Activated CD4-positive, alpha-beta memory T cell treated with anti-CD3 and anti-CD28 coated beads for 36 hours (primary cell): Measurements from ENCODE around the gene PLSCR4. TPM values are rescaled to one million over a fixed set of nuclear protein-coding genes. Genes with fewer than 3 reads are reported as not detected.

Experiments used
- CTCF ChIA-PET: fragments of 350-600 bp; sonication (Branson Sonifier 250); formaldehyde crosslinking; loops from one replicate; lab custom pipeline; 2021; ENCODE audit warnings: antibody characterized with exemption, inconsistent platforms; lab: Charles Lee
- POLR2A ChIA-PET: fragments of 350-600 bp; sonication (Branson Sonifier 250); formaldehyde crosslinking; loops from one replicate; lab custom pipeline; 2021; ENCODE audit warnings: antibody characterized with exemption; lab: Charles Lee
- DNase-seq: peaks from one replicate; pipeline ENCODE4 v3.0.0-alpha.2; 2020
- H3K27ac Mint-ChIP-seq: one replicate; pipeline ENCODE4 v1.8.0; 2021; ENCODE audit warnings: mixed read lengths
- H3K27me3 Mint-ChIP-seq: one replicate; pipeline ENCODE4 v1.8.0; 2021; ENCODE audit warnings: mixed read lengths
- H3K36me3 Mint-ChIP-seq: one replicate; pipeline ENCODE4 v1.8.0; 2021; ENCODE audit warnings: mixed read lengths
- H3K4me1 Mint-ChIP-seq: one replicate; pipeline ENCODE4 v1.8.0; 2021; ENCODE audit warnings: low read depth, mixed read lengths
- H3K4me3 Mint-ChIP-seq: one replicate; pipeline ENCODE4 v1.8.0; 2021; ENCODE audit warnings: mild to moderate bottlenecking, mixed read lengths
- H3K9me3 Mint-ChIP-seq: one replicate; pipeline ENCODE4 v1.8.0; 2021; ENCODE audit warnings: mixed read lengths
- intact Hi-C: fragments of 100-400 bp; cut with micrococcal nuclease; formaldehyde crosslinking; loops from one replicate; pipeline ENCODE4 v1.15.1; 2023
- total RNA-seq, 2 experiments: library from RNA; stranded (reverse); gene quantifications; one replicate each; pipeline ENCODE4 v1.2.3, GENCODE V29; 2021

PLSCR4 gene
- total RNA-seq, 2 experiments from 2014 or later, result not detected

- DNase-seq, result no peak
- Mint-ChIP-seq H3K4me3 (no peak overlapping the region), H3K27ac (no peak overlapping the region), H3K9me3 (no peaks in the 10 kb centered on the region), H3K4me1 (peaks cover 12% of the 10 kb centered on the region), H3K27me3 (peaks cover 27% of the 10 kb centered on the region), H3K36me3 (no peaks in the 10 kb centered on the region)
- POLR2A ChIA-PET, result no interaction called here
- intact Hi-C loops, result no loop called here
- CTCF ChIA-PET, result no interaction called here
These were observed 93.4 kb downstream of the PLSCR4 start for GRCh38 chr3:146157325-146158060.

- H3K4me3 Mint-ChIP-seq, result no peak overlapping the region
- no peak overlapping the region for H3K27ac Mint-ChIP-seq
- ChIA-PET POLR2A (interaction anchor here (0.6 kb wide), 1 partner anchor 423 kb away, joined by 3 read pairs; no protein-coding TSS in a partner anchor), CTCF (no interaction called here)
- H3K27me3 Mint-ChIP-seq, result peaks cover 21% of the 10 kb centered on the region
- no peaks in the 10 kb centered on the region for H3K36me3 Mint-ChIP-seq
- peaks cover 12% of the 10 kb centered on the region for H3K4me1 Mint-ChIP-seq
- no peaks in the 10 kb centered on the region for H3K9me3 Mint-ChIP-seq
- intact Hi-C loops, result no loop called here
- DNase-seq, result no peak
These were observed 94.1 kb downstream of the PLSCR4 start for GRCh38 chr3:146156666-146157314.

GRCh38 chr3:146156095-146156494, 94.8 kb downstream of the PLSCR4 start:
- Mint-ChIP-seq H3K36me3 (no peaks in the 10 kb centered on the region), H3K9me3 (no peaks in the 10 kb centered on the region), H3K4me3 (no peak overlapping the region), H3K27me3 (peaks cover 15% of the 10 kb centered on the region), H3K27ac (no peak overlapping the region), H3K4me1 (peaks cover 8% of the 10 kb centered on the region)
- no peak for DNase-seq
- intact Hi-C loops, result no loop called here
- ChIA-PET CTCF (no interaction called here), POLR2A (no interaction called here)

DNA sequence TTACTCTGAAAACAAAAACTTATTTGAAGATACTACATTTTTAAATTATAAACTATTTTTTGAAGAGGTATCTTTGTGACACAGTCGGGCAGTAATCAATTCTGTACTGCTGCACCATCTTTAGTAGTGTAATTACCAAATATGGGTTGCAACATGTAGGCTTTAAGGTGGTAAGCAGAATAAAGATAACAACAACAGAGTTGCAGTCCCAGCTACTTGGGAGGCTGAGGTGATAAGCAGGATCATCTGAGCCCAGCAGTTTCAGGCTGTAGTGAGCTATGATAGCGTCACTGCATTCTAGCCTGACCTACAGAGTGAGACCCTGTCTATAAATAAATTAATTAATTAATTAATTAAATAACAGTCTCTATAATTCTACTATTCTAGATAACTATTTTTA, 95.9 kb downstream of the PLSCR4 start:
- POLR2A ChIA-PET, result no interaction called here
- CTCF ChIA-PET, result no interaction called here
- Mint-ChIP-seq H3K4me3 (no peak overlapping the region), H3K27me3 (peaks cover 10% of the 10 kb centered on the region), H3K27ac (no peak overlapping the region), H3K9me3 (no peaks in the 10 kb centered on the region), H3K36me3 (no peaks in the 10 kb centered on the region), H3K4me1 (peaks cover 3% of the 10 kb centered on the region)
- no peak for DNase-seq
- intact Hi-C loops, result no loop called here

DNA sequence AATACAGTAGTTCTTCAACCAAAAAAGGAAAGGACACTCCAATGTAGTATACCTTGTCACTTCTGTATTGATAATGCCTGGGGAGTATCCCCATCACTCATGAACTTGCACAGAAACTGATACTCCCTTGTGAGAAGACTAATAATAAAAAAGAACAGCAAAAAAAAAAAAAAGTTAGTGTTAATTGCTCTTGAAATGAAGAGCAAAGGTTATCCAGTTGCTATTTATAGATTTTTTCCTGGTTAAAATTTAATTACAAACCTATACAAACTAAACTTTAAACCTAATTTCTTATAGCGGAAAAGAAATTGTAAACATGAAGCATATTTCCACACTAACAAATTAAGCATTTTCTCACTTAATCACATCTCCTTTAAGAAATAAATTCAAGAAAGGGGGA, 96.6 kb downstream of the PLSCR4 start:
- Mint-ChIP-seq H3K4me3 (no peak overlapping the region), H3K9me3 (no peaks in the 10 kb centered on the region), H3K27me3 (peaks cover 10% of the 10 kb centered on the region), H3K36me3 (no peaks in the 10 kb centered on the region), H3K4me1 (no peaks in the 10 kb centered on the region), H3K27ac (no peak overlapping the region)
- intact Hi-C loops, result no loop called here
- no peak for DNase-seq
- CTCF ChIA-PET, result no interaction called here
- POLR2A ChIA-PET, result no interaction called here

DNA sequence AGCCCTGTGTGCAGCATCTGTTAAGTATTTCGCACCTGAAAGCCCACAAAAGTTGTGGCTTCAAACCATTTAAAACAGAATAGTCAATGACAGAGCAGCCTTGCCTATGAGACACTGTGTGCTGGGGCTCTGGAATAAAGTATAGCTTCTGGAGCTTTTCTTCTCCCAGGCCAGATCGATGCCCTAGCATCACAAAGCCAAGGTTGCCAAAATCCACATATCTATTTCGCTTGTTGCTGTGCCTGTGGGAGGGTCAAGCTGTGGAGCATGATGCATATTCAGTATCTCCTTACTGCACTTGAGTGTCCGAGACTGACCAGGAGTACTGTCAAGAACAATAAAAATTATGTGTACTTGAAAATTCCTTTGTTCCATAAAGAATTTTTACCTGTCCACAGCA, 97.5 kb downstream of the PLSCR4 start:
- H3K4me1 Mint-ChIP-seq, result no peaks in the 10 kb centered on the region
- DNase-seq, result no peak
- H3K9me3 Mint-ChIP-seq, result no peaks in the 10 kb centered on the region
- H3K27me3 Mint-ChIP-seq, result peaks cover 6% of the 10 kb centered on the region
- POLR2A ChIA-PET, result no interaction called here
- no peak overlapping the region for H3K27ac Mint-ChIP-seq
- CTCF ChIA-PET, result no interaction called here
- intact Hi-C loops, result no loop called here
- no peak overlapping the region for H3K4me3 Mint-ChIP-seq
- H3K36me3 Mint-ChIP-seq, result no peaks in the 10 kb centered on the region

DNA sequence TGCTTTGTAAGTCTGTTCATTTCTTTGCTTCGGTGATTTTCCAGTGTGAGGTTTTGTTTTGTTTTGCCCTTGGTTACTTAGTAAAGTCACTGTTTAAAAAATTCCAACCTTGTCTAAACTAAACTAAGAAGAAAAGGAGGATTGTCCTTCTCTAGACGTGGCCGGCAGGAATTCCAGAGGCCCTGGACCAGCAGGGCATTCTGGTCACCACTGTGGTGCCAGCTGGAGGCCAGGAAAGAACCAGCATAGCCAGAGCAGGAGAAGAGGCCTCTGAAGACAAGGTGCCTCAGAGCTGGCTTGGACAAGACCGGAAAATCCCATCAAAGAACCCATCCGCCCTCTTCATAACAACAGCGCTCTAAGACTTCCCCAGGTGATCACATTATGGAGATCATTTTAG, 98.1 kb downstream of the PLSCR4 start:
- Mint-ChIP-seq H3K4me1 (no peaks in the 10 kb centered on the region), H3K4me3 (no peak overlapping the region), H3K9me3 (no peaks in the 10 kb centered on the region), H3K27ac (no peak overlapping the region), H3K36me3 (no peaks in the 10 kb centered on the region), H3K27me3 (peaks cover 6% of the 10 kb centered on the region)
- POLR2A ChIA-PET, result no interaction called here
- CTCF ChIA-PET, result no interaction called here
- intact Hi-C loops, result no loop called here
- DNase-seq, result no peak

DNA sequence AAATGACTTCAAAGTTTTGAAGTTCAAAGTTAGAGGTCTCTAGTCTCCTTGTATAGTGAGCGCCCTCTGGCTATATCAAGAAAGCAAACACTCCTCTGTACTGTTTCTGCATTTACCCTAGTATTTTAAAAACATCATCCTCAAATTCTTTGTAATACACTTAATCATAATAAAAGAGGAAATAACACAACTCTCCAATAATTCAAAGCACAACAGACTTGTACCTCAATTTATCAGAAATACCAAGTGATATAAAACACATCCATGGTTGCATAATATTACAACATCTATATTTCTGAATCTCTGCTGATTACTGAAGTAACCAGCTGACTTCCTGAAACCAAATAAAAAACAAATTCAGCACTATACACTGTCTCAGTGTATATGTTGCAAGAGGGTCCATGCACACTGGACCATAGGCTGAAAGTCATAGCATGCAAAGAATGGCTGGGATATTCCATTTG, 102.4 kb downstream of the PLSCR4 start:
- DNase-seq, result no peak
- intact Hi-C loops, result no loop called here
- no peaks in the 10 kb centered on the region for H3K36me3 Mint-ChIP-seq
- POLR2A ChIA-PET, result no interaction called here
- H3K27ac Mint-ChIP-seq, result no peak overlapping the region
- CTCF ChIA-PET, result no interaction called here
- no peak overlapping the region for H3K4me3 Mint-ChIP-seq
- H3K27me3 Mint-ChIP-seq, result peaks cover 2% of the 10 kb centered on the region
- H3K4me1 Mint-ChIP-seq, result no peaks in the 10 kb centered on the region
- H3K9me3 Mint-ChIP-seq, result no peaks in the 10 kb centered on the region

GRCh38 chr3:146145642-146146041, 105.3 kb downstream of the PLSCR4 start:
- Mint-ChIP-seq H3K27me3 (peaks cover 2% of the 10 kb centered on the region), H3K4me3 (no peak overlapping the region), H3K36me3 (no peaks in the 10 kb centered on the region), H3K27ac (no peak overlapping the region), H3K4me1 (no peaks in the 10 kb centered on the region), H3K9me3 (no peaks in the 10 kb centered on the region)
- intact Hi-C loops, result no loop called here
- ChIA-PET POLR2A (no interaction called here), CTCF (no interaction called here)
- DNase-seq, result no peak

GRCh38 chr3:146142757-146143156, 108.1 kb downstream of the PLSCR4 start:
- no peaks in the 10 kb centered on the region for H3K36me3 Mint-ChIP-seq
- ChIA-PET CTCF (no interaction called here), POLR2A (no interaction called here)
- H3K27me3 Mint-ChIP-seq, result no peaks in the 10 kb centered on the region
- H3K4me3 Mint-ChIP-seq, result no peak overlapping the region
- intact Hi-C loops, result no loop called here
- no peak overlapping the region for H3K27ac Mint-ChIP-seq
- no peaks in the 10 kb centered on the region for H3K9me3 Mint-ChIP-seq
- no peak for DNase-seq
- H3K4me1 Mint-ChIP-seq, result no peaks in the 10 kb centered on the region

Other genes with a start within 250 kb of the PLSCR4 start
- under 1 TPM; 0.38 to 0.65 TPM for gene PLOD2, start 89.9 kb downstream of the PLSCR4 start, total RNA-seq
- gene PLSCR2, start 218.5 kb upstream of the PLSCR4 start, total RNA-seq, result not detected